Brain pericyte (primary cell): ENCODE results near the gene PLCXD1.
"Not testable (repeated sequence)": the region's sequence is repeated elsewhere in the genome, so short reads cannot be mapped to it uniquely, and the experiment has no call there.

ENCODE experiments used
- DNase-seq: peaks from one replicate; pipeline ENCODE4 v3.0.0-alpha.2; 2012; ENCODE audit warnings: low read depth, low spot score

Gene PLCXD1

DNA sequence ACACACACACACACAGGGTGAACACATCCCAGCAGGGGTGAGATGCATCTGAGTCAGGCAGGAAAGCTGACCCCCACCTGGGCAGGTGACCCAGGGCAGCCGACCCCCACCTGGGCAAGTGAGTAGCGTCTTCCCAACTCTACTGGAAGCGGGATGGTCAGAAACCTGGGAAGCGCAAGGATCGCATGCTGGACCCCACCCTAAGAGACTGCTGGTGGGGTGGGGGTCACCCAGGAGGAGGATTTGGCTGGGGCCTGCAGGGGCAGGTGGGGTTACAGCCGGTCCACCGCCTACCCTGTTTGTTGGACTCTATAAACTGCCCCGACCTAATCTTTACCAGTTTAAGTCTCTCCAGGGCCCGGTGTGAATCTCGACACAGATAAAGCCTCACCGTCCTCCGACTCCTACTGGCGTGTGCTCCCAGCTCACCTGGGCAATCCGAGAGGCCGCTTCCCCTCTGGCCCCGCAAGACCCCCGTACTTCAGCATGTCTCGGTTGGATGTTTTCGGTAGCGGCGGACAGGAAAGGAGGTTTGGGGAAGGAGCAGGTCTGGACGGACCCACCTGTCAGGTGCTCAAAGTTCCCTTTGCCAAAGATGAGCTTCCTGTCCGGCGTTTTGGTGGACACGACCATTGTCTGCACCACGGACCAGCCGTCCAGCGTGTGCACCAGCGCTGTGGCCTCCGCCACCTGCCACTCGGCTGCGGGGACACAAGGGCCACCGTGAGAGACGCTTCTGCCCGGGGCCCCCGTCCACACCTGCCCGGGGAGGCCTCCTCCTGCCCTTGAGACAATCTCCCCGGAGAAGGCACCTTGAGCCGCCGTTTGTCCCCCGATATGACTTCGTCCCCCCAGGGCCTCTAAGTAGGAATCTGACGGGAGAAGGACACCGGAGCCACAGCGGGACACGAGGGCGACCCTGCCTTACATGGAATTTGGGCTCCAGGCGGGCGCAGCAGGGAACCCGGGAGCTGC is 35.5 kb downstream of the PLCXD1 start:
- DNase-seq = no peak

DNA sequence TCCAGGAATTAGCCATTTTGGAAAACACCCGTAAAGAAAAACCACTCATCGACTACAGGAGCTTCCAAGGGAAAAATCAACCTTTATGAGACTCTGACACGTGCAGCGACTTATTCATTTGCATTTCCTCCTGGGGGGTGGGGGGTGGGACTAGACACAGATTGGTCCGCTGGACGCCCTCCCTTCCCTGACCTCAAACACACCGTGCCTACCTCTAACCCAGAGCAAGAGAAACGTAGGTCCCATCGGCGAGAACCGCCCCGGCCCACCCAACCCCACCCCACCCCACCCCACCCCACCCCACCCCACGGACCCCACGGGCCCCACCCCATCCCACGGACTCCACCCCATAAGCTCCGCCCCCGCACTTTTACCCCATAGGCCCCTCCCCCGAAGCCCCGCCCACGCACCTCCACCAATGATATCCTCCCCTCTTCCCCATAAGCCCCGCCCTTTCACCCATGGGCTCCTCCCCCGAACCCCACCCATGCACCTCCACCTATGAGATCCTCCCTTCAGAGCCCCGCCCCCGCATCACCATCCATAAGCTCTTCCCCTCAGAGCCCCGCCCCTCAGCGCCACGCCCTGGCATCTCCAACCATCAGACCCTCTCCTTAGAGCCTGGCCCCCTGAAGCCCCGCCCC is 36.4 kb downstream of the PLCXD1 start:
- DNase-seq = no peak

DNA sequence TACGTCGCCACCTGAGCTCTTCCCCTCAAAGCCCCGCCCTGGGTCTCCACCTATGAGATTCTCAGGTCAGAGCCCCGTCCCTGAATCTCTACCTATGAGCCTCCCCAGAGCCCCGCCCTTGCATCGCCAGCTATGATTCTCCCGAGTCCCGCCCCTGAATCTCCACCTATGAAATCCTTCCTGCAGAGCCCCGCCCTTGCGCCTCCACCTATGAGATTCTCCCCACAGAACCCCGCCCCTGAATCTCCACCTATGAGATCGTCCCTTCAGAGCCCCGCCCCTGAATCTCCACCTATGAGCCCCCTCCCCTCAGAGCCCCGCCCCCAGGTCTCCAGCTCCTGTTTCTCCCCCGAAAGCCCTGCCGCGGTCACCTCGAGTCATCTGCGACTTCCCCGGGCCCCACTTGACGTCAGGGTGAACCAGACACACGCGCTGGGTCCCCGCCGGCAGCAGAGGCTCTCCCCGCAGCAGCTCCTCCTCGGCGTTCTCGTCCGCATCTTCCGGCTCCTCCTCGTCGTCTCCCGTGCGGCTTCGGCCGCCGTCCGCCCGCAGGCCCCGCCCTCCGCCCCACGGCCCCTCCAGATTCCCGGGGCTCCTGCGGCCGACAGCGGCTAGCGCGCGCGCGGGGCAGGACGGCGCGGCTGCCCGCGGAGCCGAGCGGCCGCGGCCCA is 37.0 kb downstream of the PLCXD1 start:
- peak; percentile 88 for DNase-seq

- DNase-seq = peak; percentile 100
Observed at GRCh38 chrX:318739-319578, 37.8 kb downstream of the PLCXD1 start, which contains the start of gene GTPBP6. TSS of gene GTPBP6 (minus strand) at chrX:318796. CDS start at chrX:318787, 9 bp downstream.

- no peak for DNase-seq
Observed at GRCh38 chrX:319579-320125, 38.5 kb downstream of the PLCXD1 start.

DNA sequence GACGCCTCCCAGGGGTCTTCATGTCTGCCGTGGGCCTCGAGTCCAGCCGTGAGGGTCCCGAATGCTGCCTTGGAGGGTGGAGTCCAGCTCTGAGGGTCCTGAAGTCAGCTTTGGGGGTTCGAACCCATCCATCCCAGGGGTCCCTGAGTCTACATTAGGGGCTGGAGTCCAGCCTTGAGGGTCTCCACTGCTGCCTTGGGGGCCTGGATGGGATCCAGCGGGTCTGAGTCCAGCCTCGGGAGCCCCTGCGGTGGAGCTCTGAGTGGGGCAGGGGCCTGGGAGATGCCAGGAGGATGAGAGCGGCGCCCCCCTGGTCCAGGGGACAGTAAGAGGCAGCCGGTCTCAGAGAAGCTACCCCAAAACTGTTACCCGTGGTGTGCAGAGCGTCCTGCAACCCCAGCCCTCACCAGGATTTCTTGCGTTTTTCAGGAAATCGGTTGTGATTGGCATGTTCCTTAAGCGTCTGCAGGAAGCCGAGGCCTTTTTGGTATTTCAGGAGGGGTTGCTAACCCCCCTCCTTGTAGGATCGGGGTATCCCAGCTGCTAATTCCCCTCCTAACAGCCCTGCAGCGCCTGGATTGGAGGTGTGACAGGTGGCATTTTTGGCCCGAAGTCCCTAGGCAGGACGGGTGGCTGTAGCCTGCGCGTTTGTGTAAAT is 39.1 kb downstream of the PLCXD1 start:
- no peak for DNase-seq

- DNase-seq = peak; percentile 71
Observed at GRCh38 chrX:323721-324628, 42.8 kb downstream of the PLCXD1 start.

GRCh38 chrX:324664-325063 is 43.5 kb downstream of the PLCXD1 start:
- DNase-seq = not testable (repeated sequence)

GRCh38 chrX:327660-328126 is 46.5 kb downstream of the PLCXD1 start:
- DNase-seq = no peak

- DNase-seq = no peak
Observed at GRCh38 chrX:329291-329910, 48.2 kb downstream of the PLCXD1 start.

- DNase-seq = not testable (repeated sequence)
Observed at GRCh38 chrX:330141-330725, 49.1 kb downstream of the PLCXD1 start.

DNA sequence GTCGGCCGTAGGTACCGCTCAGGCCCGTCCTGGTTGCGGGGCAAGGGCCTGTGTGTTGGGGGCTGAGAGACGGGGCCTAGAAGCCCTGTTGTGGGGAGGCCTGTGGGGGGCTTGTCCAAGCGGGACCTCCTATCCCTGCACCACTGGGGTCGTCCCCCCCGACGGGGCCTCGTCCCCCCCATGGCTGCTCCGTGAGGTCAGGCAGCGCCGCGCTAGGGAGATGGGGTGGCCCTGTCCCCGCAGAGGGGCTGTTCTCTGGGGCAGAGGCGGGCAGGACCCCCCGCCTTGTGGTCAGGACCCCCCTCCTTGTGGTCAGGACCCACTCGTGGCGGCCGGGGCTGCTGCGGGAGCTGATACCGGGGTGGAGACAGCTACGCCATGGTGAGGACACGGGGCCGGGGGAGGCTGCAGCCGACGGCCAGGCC is 49.6 kb downstream of the PLCXD1 start:
- no peak for DNase-seq

GRCh38 chrX:331151-331824 is 50.1 kb downstream of the PLCXD1 start:
- DNase-seq = no peak

- DNase-seq = no peak
Observed at GRCh38 chrX:331825-332495, 50.8 kb downstream of the PLCXD1 start.

GRCh38 chrX:332496-332860 is 51.3 kb downstream of the PLCXD1 start:
- no peak for DNase-seq

- DNase-seq = no peak
Observed at GRCh38 chrX:332916-333610, 51.9 kb downstream of the PLCXD1 start.
